Stimulated activated CD8-positive, alpha-beta memory T cell treated with anti-CD3 and anti-CD28 coated beads, Interleukin-4, amount 100 ng/mL, for 1 hour (primary cell): ENCODE data around the gene PMEPA1.

Experiments used
- DNase-seq, 2 donors: peaks; one replicate each; pipeline ENCODE4 v3.0.0-alpha.2; 2020; ENCODE audit warnings: low read depth in 2 of 2, low spot score in 1 of 2

PMEPA1 gene

DNA sequence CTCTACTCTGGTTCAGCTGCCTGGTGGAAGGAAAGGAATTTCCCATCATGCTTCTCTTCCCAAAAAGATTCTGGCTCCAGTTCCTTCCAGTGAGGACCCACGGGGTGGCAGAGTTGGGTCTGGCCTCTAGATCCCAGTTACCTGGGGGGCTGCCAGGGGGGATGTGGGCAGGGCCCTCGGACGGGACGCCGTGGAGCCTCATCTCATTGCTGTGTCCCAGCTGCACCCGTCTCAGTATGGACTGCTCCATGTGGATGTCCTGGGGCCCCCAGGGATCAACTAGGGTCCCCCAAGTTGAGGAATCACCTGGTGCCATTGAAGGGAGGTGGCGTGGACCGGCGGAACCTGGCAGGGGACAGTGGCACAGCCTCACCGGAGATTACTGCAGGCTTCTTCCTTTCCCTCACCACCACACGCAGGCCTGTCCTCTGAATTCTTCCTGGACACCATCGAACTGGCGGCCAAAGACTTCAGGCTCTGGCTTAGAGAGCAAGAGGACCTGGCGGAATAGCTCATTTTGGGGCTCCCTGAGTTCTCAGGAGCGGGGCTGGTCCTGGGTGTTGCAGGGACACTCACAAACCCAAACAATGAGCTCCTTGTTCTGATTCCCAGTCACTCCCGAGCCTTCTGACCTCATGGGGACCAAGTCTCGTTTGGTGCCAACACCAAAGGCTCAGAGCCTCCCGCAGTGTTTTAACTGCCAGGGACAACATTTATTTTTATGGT is 98.1 kb downstream of the PMEPA1 start:
- DNase-seq, result no peak

GRCh38 chr20:57610261-57610952 is 99.4 kb downstream of the PMEPA1 start:
- DNase-seq, result no peak

DNA sequence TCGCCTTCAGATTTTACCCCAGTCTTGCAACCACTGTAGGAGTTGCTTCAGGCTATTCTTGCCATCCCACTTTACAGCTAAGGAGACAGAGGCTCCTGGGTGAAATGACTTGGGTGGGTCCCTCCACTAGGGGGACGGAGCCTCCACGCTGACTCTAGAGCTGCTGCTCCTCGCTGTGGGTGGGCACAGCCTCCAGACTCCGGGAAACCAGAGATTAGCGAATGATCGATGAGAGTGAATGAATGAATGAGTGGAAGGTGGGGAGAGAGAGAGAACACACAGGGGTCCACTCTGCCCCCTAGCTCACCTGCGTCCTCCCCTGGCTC is 100.0 kb downstream of the PMEPA1 start:
- no peak for DNase-seq

- no peak for DNase-seq
Measured at GRCh38 chr20:57609086-57609841, 100.6 kb downstream of the PMEPA1 start.

DNA sequence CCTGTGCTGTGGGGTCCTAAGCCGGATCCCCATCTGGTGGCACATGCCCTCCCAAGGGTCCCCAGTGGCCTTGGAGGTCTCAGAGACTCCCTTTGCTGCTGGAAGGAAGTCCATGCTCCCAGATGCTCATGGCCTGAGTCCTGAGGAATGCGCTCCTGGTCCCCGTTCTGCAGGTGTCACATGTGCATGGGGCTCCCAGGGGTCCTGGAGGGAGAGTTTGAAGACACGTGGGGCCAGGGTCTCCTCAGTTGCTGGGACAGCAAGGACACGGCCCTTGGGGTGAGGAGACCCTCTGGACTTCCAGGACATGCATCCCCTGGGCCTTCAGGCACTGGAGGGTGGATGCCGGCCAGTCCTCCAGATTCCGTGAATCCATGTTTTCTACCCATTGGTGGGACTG is 101.3 kb downstream of the PMEPA1 start:
- DNase-seq, result no peak

GRCh38 chr20:57605878-57606277 is 103.9 kb downstream of the PMEPA1 start:
- no peak for DNase-seq

DNA sequence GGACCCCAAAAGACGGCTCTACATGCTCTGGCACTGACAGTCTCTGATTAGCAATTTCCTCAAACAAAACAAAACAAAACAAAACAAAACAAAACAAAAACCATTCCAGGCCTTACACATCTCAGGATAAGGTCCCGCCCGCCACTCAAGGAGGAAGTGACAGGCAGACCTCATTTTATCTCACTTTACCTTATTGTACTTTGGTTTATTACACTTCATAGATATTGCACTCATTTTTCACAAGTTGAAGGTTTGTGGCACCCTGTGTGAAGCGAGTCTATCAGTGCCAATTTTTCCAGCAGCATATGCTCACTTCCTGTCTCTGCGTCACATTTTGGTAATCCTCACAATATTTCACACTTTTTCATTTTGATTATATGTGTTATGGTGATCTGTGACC is 104.8 kb downstream of the PMEPA1 start:
- DNase-seq, result no peak

GRCh38 chr20:57603120-57603519 is 106.7 kb downstream of the PMEPA1 start:
- no peak for DNase-seq

GRCh38 chr20:57601737-57602136 is 108.1 kb downstream of the PMEPA1 start:
- DNase-seq, result no peak

DNA sequence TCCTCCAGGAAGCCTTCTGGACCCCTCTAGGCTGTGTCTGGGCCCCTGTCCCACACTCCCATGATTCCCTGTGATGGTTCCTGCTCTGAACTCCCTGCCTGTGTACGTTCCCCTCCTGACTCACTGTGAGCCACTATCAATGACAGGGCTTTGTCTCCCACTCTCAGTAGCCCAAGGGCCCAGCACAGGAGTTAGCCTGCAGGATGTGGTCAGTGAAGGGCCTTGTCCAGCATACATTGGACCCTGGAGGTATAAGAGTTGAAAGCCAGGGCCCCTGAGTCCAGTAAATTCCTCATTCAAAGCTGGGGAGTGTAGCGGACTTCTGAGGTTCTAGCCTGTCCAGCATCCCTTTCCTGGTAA is 108.6 kb downstream of the PMEPA1 start:
- no peak for DNase-seq

DNA sequence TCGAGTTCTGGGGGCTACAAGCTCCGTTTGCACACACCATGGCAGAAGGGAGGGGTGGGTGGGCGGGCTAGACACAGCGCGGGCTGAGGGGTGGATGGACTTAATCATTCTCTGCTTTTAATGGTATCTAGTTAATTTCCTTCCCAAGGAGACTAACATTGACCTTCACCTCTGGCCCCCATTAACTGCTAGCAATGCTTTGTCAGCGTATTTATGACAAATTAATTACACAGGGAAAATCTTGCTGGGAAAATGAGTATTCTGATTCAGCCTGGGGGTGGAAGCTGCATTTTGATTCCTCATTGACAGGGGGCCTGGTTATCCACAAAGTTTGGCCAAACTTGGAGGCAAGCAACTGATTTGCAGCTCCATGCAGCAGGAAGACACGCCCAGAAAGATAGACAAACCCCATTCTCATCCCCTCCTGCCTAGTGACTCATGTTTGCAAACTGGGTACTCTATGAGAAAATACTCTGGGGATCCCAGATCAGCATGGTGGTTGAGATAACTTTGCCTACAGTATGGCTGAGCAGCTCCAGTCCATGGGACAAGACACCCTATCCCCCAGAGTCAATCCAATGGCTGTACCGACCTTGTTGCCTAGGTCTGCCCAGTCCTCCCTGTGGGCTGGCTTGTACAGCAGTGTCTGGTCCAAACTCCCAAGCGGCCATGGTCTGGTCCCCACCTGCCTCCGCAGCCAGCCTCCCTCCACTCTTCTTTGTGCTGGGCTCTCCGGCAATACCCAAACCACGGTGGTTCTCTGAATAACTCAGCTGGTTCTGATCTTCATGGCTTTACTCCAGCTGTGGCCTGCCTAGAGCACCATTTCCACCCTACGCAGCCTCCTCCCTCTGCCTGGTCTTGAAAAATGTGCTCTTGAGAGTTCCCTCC is 109.2 kb downstream of the PMEPA1 start:
- no peak for DNase-seq

- DNase-seq, result no peak
Measured at GRCh38 chr20:57598491-57598890, 111.3 kb downstream of the PMEPA1 start.
